GM12878 (cell line): ENCODE data around the gene VCPKMT. TPM values are rescaled to one million over a fixed set of nuclear protein-coding genes. Genes with fewer than 3 reads are reported as not detected.

ENCODE experiments used
- ATAC-seq: fragments of 200-7000 bp; cut with Tn5 transposase; 3 replicates; pipeline ENCODE4 v1.9.1; 2020; ENCODE audit warnings: mild to moderate bottlenecking, moderate library complexity
- BruUV-seq: library from RNA; stranded (reverse); fragments of 400-500 nt; replicated peaks from 2 replicates; lab custom pipeline; 2021; lab: Mats Ljungman, UMichigan
- CTCF ChIA-PET: fragments of 300-600 bp; sonication (Branson Sonifier 250); formaldehyde crosslinking; extraction: SDS; loops from one replicate; lab custom pipeline; 2021; ENCODE audit warnings: inconsistent platforms; lab: Yijun Ruan, JAX
- POLR2A ChIA-PET: fragments of 350-600 bp; formaldehyde crosslinking; extraction: SDS; loops from one replicate; lab custom pipeline; 2021; ENCODE audit warnings: inconsistent platforms; lab: Charles Lee
- RAD21 ChIA-PET: fragments of 300-600 bp; sonication (Branson Sonifier 250); formaldehyde crosslinking; loops from one replicate; lab custom pipeline; 2023; ENCODE audit warnings: antibody characterized with exemption; ENCODE audit not compliant: unreplicated experiment; lab: Charles Lee
- SMC1A ChIA-PET: fragments of 300-600 bp; sonication (Branson Sonifier 250); formaldehyde crosslinking; loops from one replicate; lab custom pipeline; 2023; ENCODE audit not compliant: unreplicated experiment, uncharacterized antibody; lab: Charles Lee
- DNase-seq: peaks from one replicate; pipeline ENCODE4 v3.0.0-alpha.2; 2011; ENCODE audit warnings: low read depth, low spot score
- FAIRE-seq: peaks from 3 replicates; lab custom pipeline; 2011; peaks lifted over from hg19 to GRCh38; lab: Jason Lieb, UNC
- H2AFZ ChIP-seq: 2 replicates; pipeline ENCODE4 v1.6.0; 2011; ENCODE audit warnings: low read depth, low read length, control low read depth; ENCODE audit not compliant: control insufficient read depth
- H3K27ac ChIP-seq: 2 replicates; pipeline ENCODE4 v1.5.1; 2011; ENCODE audit warnings: control low read depth; ENCODE audit not compliant: control insufficient read depth, insufficient read depth
- H3K27me3 ChIP-seq, 2 experiments: replicated peaks in 1 of 2; 2 replicates each; pipeline versions ENCODE4 v1.6.0 to v1.6.1; 2011; ENCODE audit warnings: low read length in 1 of 2; ENCODE audit not compliant: control insufficient read depth in 2 of 2, insufficient read depth in 2 of 2
- H3K36me3 ChIP-seq, 2 experiments: 2 replicates each; pipeline ENCODE4 v1.5.1; 2011; ENCODE audit warnings: low read length in 1 of 2; ENCODE audit not compliant: control insufficient read depth in 2 of 2, insufficient read depth in 2 of 2
- H3K4me1 ChIP-seq: 2 replicates; pipeline ENCODE4 v1.6.1; 2011; ENCODE audit warnings: mild to moderate bottlenecking, low read length, moderate library complexity, mixed read lengths; ENCODE audit not compliant: control insufficient read depth, insufficient read depth
- H3K4me2 ChIP-seq: 2 replicates; pipeline ENCODE4 v1.6.0; 2011; ENCODE audit warnings: control low read depth; ENCODE audit not compliant: control insufficient read depth, insufficient read depth
- H3K4me3 ChIP-seq: fragments of 200-600 bp; sonication (generic); 2 replicates; pipeline ENCODE4 v1.5.1; 2016
- H3K79me2 ChIP-seq: 2 replicates; pipeline ENCODE4 v1.6.0; 2011; ENCODE audit warnings: low read length; ENCODE audit not compliant: control insufficient read depth, insufficient read depth
- H3K9ac ChIP-seq: 2 replicates; pipeline ENCODE4 v1.8.0; 2011; ENCODE audit warnings: low read length, control low read depth, mixed read lengths; ENCODE audit not compliant: control insufficient read depth, insufficient read depth
- H3K9me3 ChIP-seq: replicated peaks from 3 replicates; pipeline ENCODE4 v1.5.1; 2011; ENCODE audit warnings: mild to moderate bottlenecking, low read length; ENCODE audit not compliant: control insufficient read depth, insufficient read depth
- H4K20me1 ChIP-seq: 2 replicates; pipeline ENCODE4 v1.6.0; 2011; ENCODE audit not compliant: control insufficient read depth, insufficient read depth
- BMI1 ChIP-seq: fragments of 450-650 bp; IDR thresholded peaks from 2 replicates; pipeline ENCODE4 v1.6.1; 2016; ENCODE audit warnings: mild to moderate bottlenecking, moderate library complexity, borderline replicate concordance
- HDGF ChIP-seq: fragments of 450-650 bp; IDR thresholded peaks from 2 replicates; pipeline ENCODE4 v1.6.1; 2016; ENCODE audit warnings: antibody characterized with exemption
- NBN ChIP-seq: fragments of 450-650 bp; IDR thresholded peaks from 2 replicates; pipeline ENCODE4 v1.6.1; 2016
- NKRF ChIP-seq: fragments of 450-650 bp; conservative IDR thresholded peaks from 2 replicates; pipeline ENCODE4 v1.6.1; 2017; ENCODE audit warnings: mild to moderate bottlenecking, moderate library complexity
- RUNX3 ChIP-seq: IDR thresholded peaks from 2 replicates; pipeline ENCODE4 v1.6.1; 2012; ENCODE audit warnings: low read length, inconsistent platforms
- SMARCA5 ChIP-seq: fragments of 450-650 bp; IDR thresholded peaks from 2 replicates; pipeline ENCODE4 v1.6.1; 2017; ENCODE audit warnings: mild to moderate bottlenecking
- YY1 ChIP-seq: IDR thresholded peaks from 2 replicates; pipeline ENCODE4 v1.6.1; 2011; ENCODE audit warnings: low read depth, mild to moderate bottlenecking, low read length
- WGBS: methylation state at CpG from one replicate; pipeline ENCODE4 v1.1.6; 2016; ENCODE audit warnings: low lambda C conversion rate; ENCODE audit not compliant: insufficient replicate concordance, insufficient coverage; ENCODE audit errors: missing lambda C conversion rate; 5-methylcytosine and 5-hydroxymethylcytosine counted together
- in situ Hi-C: fragments of 300-500 bp; cut with MboI; formaldehyde crosslinking; loops from 9 replicates; pipeline ENCODE4 v1.14.3; 2018; ENCODE audit warnings: mixed read lengths
- intact Hi-C: fragments of 100-400 bp; cut with micrococcal nuclease; formaldehyde crosslinking; loops from one replicate; pipeline ENCODE4 v1.14.2; 2022; ENCODE audit not compliant: unreplicated experiment
- polyA plus RNA-seq, 11 experiments: library from polyadenylated mRNA; depleted of rRNA in 4 of 11; unstranded in 6 of 11; stranded (reverse) in 5 of 11; fragments of >200 nt; fragmentation: Nextera tagmentation in 4 of 11; fragmentation: Illumina TruSeq in 1 of 11; extraction: Ambion mirVana in 4 of 11; extraction: Trizol in 1 of 11; gene quantifications; 1 replicate in 1 of 11; 2 replicates in 10 of 11; pipeline versions ENCODE4 v1.2.1 to v1.2.3, GENCODE V29; 2011 to 2016; ENCODE audit warnings: inconsistent platforms in 2 of 11, missing spikeins in 2 of 11, low read depth in 1 of 11
- total RNA-seq, 4 experiments: library from RNA; depleted of rRNA in 3 of 4; stranded (reverse); fragments of >200 nt in 3 of 4; fragmentation: Illumina TruSeq in 1 of 4; extraction: Trizol in 1 of 4; gene quantifications; 2 replicates each; pipeline versions ENCODE4 v1.2.1 to v1.2.3, GENCODE V29; 2013 to 2021

Gene VCPKMT
- total and polyA plus RNA-seq, 10 of the 15 experiments (the other 5 are each of a cell fraction or from before 2014, with no cell fraction given), result 8.5 to 18.4 (median 12.8) TPM

- TF ChIP-seq NKRF (no peak), RUNX3 (peak; percentile 72; the same call in 1 of the 2 replicates), NBN (0 out of 2 replicates have a peak, but pooled peaks have one; percentile 23), HDGF (no peak), BMI1 (0 out of 2 replicates have a peak, but pooled peaks have one; percentile 15)
Observed at GRCh38 chr14:50087341-50088116, 28.8 kb downstream of the VCPKMT start (continued).

GRCh38 chr14:50086321-50086711 lies 30.1 kb downstream of the VCPKMT start:
- Histone ChIP-seq H3K4me1 (peaks cover 63% of the 10 kb centered on the region), H3K4me3 (peak overlapping the region; percentile 38; the same call in 1 of the 2 replicates), H3K36me3 (no peaks in the 10 kb centered on the region), H3K79me2 (peaks cover 6% of the 10 kb centered on the region), H3K27ac (peak overlapping the region; percentile 94), H2AFZ (no peak overlapping the region), H3K9me3 (no peaks in the 10 kb centered on the region), H3K9ac (peak overlapping the region; percentile 73), H3K4me2 (peak overlapping the region; percentile 86), H3K27me3 (no peaks in the 10 kb centered on the region), H4K20me1 (no peaks in the 10 kb centered on the region)
- FAIRE-seq, result no peak
- in situ Hi-C loops (no loop called here), intact Hi-C loops (loop anchor here (2.0 kb wide), 1 partner anchor 18 kb away; no protein-coding TSS in a partner anchor)
- ChIA-PET POLR2A (interaction anchor here (1.2 to 4.0 kb wide), 11 partner anchors 15 to 235 kb away, joined by 3 to 35 read pairs (median 8); no protein-coding TSS in a partner anchor), RAD21 (interaction anchor here (1.0 to 5.5 kb wide), 17 partner anchors 15 to 233 kb away, joined by 4 to 75 read pairs (median 9); partner anchors contain the start of gene NEMF), CTCF (interaction anchor here (1.0 to 6.2 kb wide), 10 partner anchors 11 to 452 kb away, joined by 3 to 41 read pairs (median 10); no protein-coding TSS in a partner anchor), SMC1A (interaction anchor here (0.7 to 5.6 kb wide), 23 partner anchors 10 to 234 kb away, joined by 3 to 69 read pairs (median 7); partner anchors contain the start of gene NEMF)
- no TSS peak for BruUV-seq
- DNase-seq, result no peak
- TF ChIP-seq SMARCA5 (0 out of 2 replicates have a peak, but pooled peaks have one; percentile 6), YY1 (no peak)
- 26% methylated on average over 2 of the region's 2 CpGs for WGBS
- no peak for ATAC-seq
